Embryonic facial prominence (tissue), 1 donor: Measurements from ENCODE around the gene ATF7.
A peak's percentile ranks its signal among the peaks of the same experiment; 100 is the strongest.

ENCODE experiments used
- DNase-seq: peaks from one replicate; pipeline ENCODE4 v3.0.0-alpha.2; 2016; ENCODE audit errors: extremely low spot score

The ATF7 gene

GRCh38 chr12:53523131-53523530 lies 103.1 kb downstream of the ATF7 start:
- DNase-seq = no peak

GRCh38 chr12:53518381-53518780 lies 107.8 kb downstream of the ATF7 start:
- no peak for DNase-seq

GRCh38 chr12:53516758-53517455 lies 109.3 kb downstream of the ATF7 start:
- DNase-seq = no peak

GRCh38 chr12:53515291-53515680 lies 110.9 kb downstream of the ATF7 start:
- no peak for DNase-seq

- DNase-seq = no peak
These were observed 111.4 kb downstream of the ATF7 start for GRCh38 chr12:53514628-53515290.

GRCh38 chr12:53513712-53514410 lies 112.3 kb downstream of the ATF7 start:
- no peak for DNase-seq

GRCh38 chr12:53510181-53510812 lies 115.9 kb downstream of the ATF7 start:
- DNase-seq = no peak

GRCh38 chr12:53508534-53509170 lies 117.5 kb downstream of the ATF7 start:
- peak; percentile 54 for DNase-seq

- DNase-seq = no peak
These were observed 118.6 kb downstream of the ATF7 start for GRCh38 chr12:53507603-53507885.

- no peak for DNase-seq
These were observed 119.1 kb downstream of the ATF7 start, which contains the start of gene NPFF for GRCh38 chr12:53506881-53507602. TSS of gene NPFF (minus strand) at chr12:53507484. CDS start at chr12:53507474, 10 bp downstream.

GRCh38 chr12:53506450-53506785 lies 119.8 kb downstream of the ATF7 start:
- no peak for DNase-seq

- DNase-seq = no peak
These were observed 120.4 kb downstream of the ATF7 start for GRCh38 chr12:53505555-53506449.

- DNase-seq = no peak
These were observed 121.1 kb downstream of the ATF7 start for GRCh38 chr12:53505086-53505485.

GRCh38 chr12:53504004-53504920 lies 121.9 kb downstream of the ATF7 start:
- DNase-seq = no peak

GRCh38 chr12:53502983-53503728 lies 123.0 kb downstream of the ATF7 start:
- no peak for DNase-seq

GRCh38 chr12:53502331-53502730 lies 123.9 kb downstream of the ATF7 start:
- no peak for DNase-seq

- DNase-seq = no peak
These were observed 124.5 kb downstream of the ATF7 start for GRCh38 chr12:53501615-53502181.
